Cardiac muscle cell (in vitro differentiated cells and primary cell): ENCODE results near the gene KCNK6. TPM values are rescaled to one million over a fixed set of nuclear protein-coding genes. Genes with fewer than 3 reads are reported as not detected.
A peak's percentile ranks its signal among the peaks of the same experiment; 100 is the strongest.

ENCODE experiments used
- DNase-seq, 2 donors: peaks; one replicate each; pipeline versions ENCODE4 v3.0.0 to v3.0.0-alpha.2; 2010 to 2017; ENCODE audit warnings: low read depth in 1 of 2, low spot score in 1 of 2
- H3K27ac ChIP-seq: fragments of 200-600 bp; sonication (generic); 2 replicates; pipeline ENCODE4 v1.5.1; 2016
- H3K27me3 ChIP-seq: fragments of 200-600 bp; sonication (generic); 2 replicates; pipeline ENCODE4 v1.6.0; 2016; ENCODE audit warnings: control low read depth
- H3K36me3 ChIP-seq: fragments of 200-600 bp; sonication (generic); 2 replicates; pipeline ENCODE4 v1.5.1; 2016; ENCODE audit warnings: control low read depth
- H3K4me1 ChIP-seq: fragments of 200-600 bp; sonication (generic); 2 replicates; pipeline ENCODE4 v1.8.1; 2017; ENCODE audit warnings: low read depth, mild to moderate bottlenecking, mixed run types
- H3K4me3 ChIP-seq: fragments of 200-600 bp; sonication (generic); 2 replicates; pipeline ENCODE4 v1.5.1; 2016; ENCODE audit warnings: mild to moderate bottlenecking
- H3K9me3 ChIP-seq: fragments of 200-600 bp; sonication (generic); 2 replicates; pipeline ENCODE4 v1.5.1; 2017; ENCODE audit warnings: low read depth, mild to moderate bottlenecking, control low read depth
- CTCF ChIP-seq: IDR thresholded peaks from 2 replicates; pipeline ENCODE4 v1.5.1; 2012; ENCODE audit warnings: low read depth, mild to moderate bottlenecking, low read length
- polyA plus RNA-seq: library from polyadenylated mRNA; unstranded; fragments of >200 nt; fragmentation: Nextera tagmentation; extraction: Ambion mirVana; gene quantifications from 2 replicates; pipeline ENCODE4 v1.2.1, GENCODE V29; 2016
- total RNA-seq: library from RNA; depleted of rRNA; stranded (reverse); fragments of >200 nt; gene quantifications from 2 replicates; pipeline ENCODE4 v1.2.3, GENCODE V29; 2016

KCNK6 gene
- total and polyA plus RNA-seq, 2 experiments from 2014 or later: 1.5 to 1.8 TPM

GRCh38 chr19:38289955-38290354 is 29.7 kb upstream of the KCNK6 start:
- no peak overlapping the region for H3K4me3 ChIP-seq
- no peak overlapping the region for H3K27ac ChIP-seq
- no peak for TF ChIP-seq CTCF
- H3K4me1 ChIP-seq: no peaks in the 10 kb centered on the region
- H3K27me3 ChIP-seq: no peaks in the 10 kb centered on the region
- no peak for DNase-seq
- peaks cover 22% of the 10 kb centered on the region for H3K36me3 ChIP-seq
- no peaks in the 10 kb centered on the region for H3K9me3 ChIP-seq

GRCh38 chr19:38290631-38291147 is 29.0 kb upstream of the KCNK6 start:
- TF ChIP-seq CTCF: no peak
- peak in 1 of 2 donors; percentile 67 for DNase-seq
- H3K36me3 ChIP-seq: peaks cover 18% of the 10 kb centered on the region
- H3K4me1 ChIP-seq: no peaks in the 10 kb centered on the region
- H3K27ac ChIP-seq: no peak overlapping the region
- H3K27me3 ChIP-seq: no peaks in the 10 kb centered on the region
- no peaks in the 10 kb centered on the region for H3K9me3 ChIP-seq
- H3K4me3 ChIP-seq: no peak overlapping the region

- no peaks in the 10 kb centered on the region for H3K27me3 ChIP-seq
- peaks cover 18% of the 10 kb centered on the region for H3K36me3 ChIP-seq
- no peaks in the 10 kb centered on the region for H3K9me3 ChIP-seq
- DNase-seq: no peak
- no peak overlapping the region for H3K4me3 ChIP-seq
- no peak overlapping the region for H3K27ac ChIP-seq
- no peak for TF ChIP-seq CTCF
- no peaks in the 10 kb centered on the region for H3K4me1 ChIP-seq
These were observed 27.8 kb upstream of the KCNK6 start for GRCh38 chr19:38291855-38292254.

- Histone ChIP-seq H3K27ac (no peak overlapping the region), H3K27me3 (no peaks in the 10 kb centered on the region), H3K4me1 (no peaks in the 10 kb centered on the region), H3K9me3 (no peaks in the 10 kb centered on the region), H3K4me3 (no peak overlapping the region), H3K36me3 (peaks cover 17% of the 10 kb centered on the region)
- TF ChIP-seq CTCF: no peak
- no peak for DNase-seq
These were observed 26.4 kb upstream of the KCNK6 start for GRCh38 chr19:38293281-38293680.

- Histone ChIP-seq H3K4me3 (no peak overlapping the region), H3K27me3 (no peaks in the 10 kb centered on the region), H3K36me3 (peaks cover 13% of the 10 kb centered on the region), H3K4me1 (no peaks in the 10 kb centered on the region), H3K9me3 (no peaks in the 10 kb centered on the region), H3K27ac (no peak overlapping the region)
- TF ChIP-seq CTCF: no peak
- no peak for DNase-seq
These were observed 25.6 kb upstream of the KCNK6 start for GRCh38 chr19:38294090-38294489.
